B cell (primary cell): ENCODE results near the gene RAB8A. TPM values are rescaled to one million over a fixed set of nuclear protein-coding genes. Genes with fewer than 3 reads are reported as not detected.
A peak's percentile ranks its signal among the peaks of the same experiment; 100 is the strongest.

Experiments
- ATAC-seq: fragments of 200-7000 bp; cut with Tn5 transposase; one replicate; pipeline ENCODE4 v1.10.0; 2021; ENCODE audit warnings: low read depth, mild to moderate bottlenecking, moderate number of reproducible peaks, moderate library complexity
- CTCF ChIA-PET: fragments of 350-600 bp; sonication (Branson Sonifier 250); formaldehyde crosslinking; loops from one replicate; lab custom pipeline; 2021; ENCODE audit warnings: antibody characterized with exemption, inconsistent platforms; lab: Charles Lee
- POLR2A ChIA-PET: fragments of 350-600 bp; sonication (Branson Sonifier 250); formaldehyde crosslinking; loops from one replicate; lab custom pipeline; 2021; ENCODE audit warnings: antibody characterized with exemption; lab: Charles Lee
- DNase-seq: peaks from one replicate; pipeline ENCODE4 v3.0.0; 2013
- H2AFZ ChIP-seq: 2 replicates; pipeline ENCODE4 v1.6.1; 2012; ENCODE audit warnings: mild to moderate bottlenecking, low read depth, low read length; ENCODE audit not compliant: insufficient read depth, poor library complexity, severe bottlenecking
- H3K27ac ChIP-seq, 2 donors: 1 replicate in 1 of 2; 2 replicates in 1 of 2; pipeline ENCODE4 v1.5.1; 2012 to 2013; ENCODE audit warnings: low read length in 2 of 2, mild to moderate bottlenecking in 2 of 2, moderate library complexity in 1 of 2
- H3K27me3 ChIP-seq, 4 experiments: fragments of 200-600 bp in 1 of 4; sonication (generic) in 1 of 4; replicated peaks in 1 of 4; 1 replicate in 2 of 4; 2 replicates in 2 of 4; pipeline versions ENCODE4 v1.6.1 to v1.7.0; 2013 to 2016; ENCODE audit warnings: low read length in 3 of 4, mild to moderate bottlenecking in 2 of 4, mixed read lengths in 1 of 4, moderate library complexity in 1 of 4; ENCODE audit not compliant: insufficient read depth in 4 of 4, control insufficient read depth in 3 of 4; ENCODE audit errors: control extremely low read depth in 1 of 4
- H3K36me3 ChIP-seq, 2 experiments: replicated peaks in 1 of 2; 1 replicate in 1 of 2; 2 replicates in 1 of 2; pipeline versions ENCODE4 v1.6.1 to v1.7.1; 2013; ENCODE audit warnings: low read length in 1 of 2; ENCODE audit not compliant: insufficient read depth in 2 of 2, control insufficient read depth in 1 of 2; ENCODE audit errors: control extremely low read depth in 1 of 2, extremely low read depth in 1 of 2
- H3K4me1 ChIP-seq, 2 donors: fragments of 200-600 bp in 1 of 2; sonication (generic) in 1 of 2; 1 replicate in 1 of 2; 2 replicates in 1 of 2; pipeline versions ENCODE4 v1.5.1 to v1.6.1; 2013 to 2017; ENCODE audit warnings: low read length in 2 of 2; ENCODE audit not compliant: control insufficient read depth in 2 of 2, insufficient read depth in 2 of 2
- H3K4me2 ChIP-seq: replicated peaks from 2 replicates; pipeline ENCODE3; 2012; ENCODE audit warnings: mild to moderate bottlenecking, low read depth, low read length; ENCODE audit not compliant: poor library complexity, severe bottlenecking
- H3K4me3 ChIP-seq, 5 experiments: fragments of 200-600 bp in 1 of 5; sonication (generic) in 1 of 5; 1 replicate in 3 of 5; 2 replicates in 2 of 5; pipeline versions ENCODE4 v1.5.1 to v1.7.0; 2011 to 2016; ENCODE audit warnings: low read length in 4 of 5, mild to moderate bottlenecking in 4 of 5, low read depth in 2 of 5, control low read depth in 1 of 5, moderate library complexity in 1 of 5; ENCODE audit not compliant: insufficient read depth in 1 of 5; ENCODE audit errors: control extremely low read depth in 1 of 5, extremely low read depth in 1 of 5
- H3K79me2 ChIP-seq: fragments of 200-600 bp; sonication (generic); one replicate; pipeline ENCODE4 v1.6.0; 2016; ENCODE audit warnings: low read length; ENCODE audit not compliant: control insufficient read depth, insufficient read depth
- H3K9ac ChIP-seq: fragments of 200-600 bp; sonication (generic); 2 replicates; pipeline ENCODE4 v1.6.1; 2017; ENCODE audit warnings: mild to moderate bottlenecking, low read length, moderate library complexity
- H3K9me3 ChIP-seq, 3 donors: one replicate each; pipeline versions ENCODE4 v1.6.1 to v1.7.1; 2013; ENCODE audit warnings: low read length in 2 of 3; ENCODE audit not compliant: control insufficient read depth in 2 of 3, insufficient read depth in 1 of 3; ENCODE audit errors: control extremely low read depth in 1 of 3
- H4K20me1 ChIP-seq: 2 replicates; pipeline ENCODE4 v1.6.0; 2012; ENCODE audit warnings: mild to moderate bottlenecking, low read length; ENCODE audit not compliant: insufficient read depth, control insufficient read depth, poor library complexity, severe bottlenecking
- H3K27ac Mint-ChIP-seq: one replicate; pipeline ENCODE4 v1.8.0; 2021; ENCODE audit warnings: mixed read lengths
- H3K27me3 Mint-ChIP-seq: one replicate; pipeline ENCODE4 v1.8.0; 2021; ENCODE audit warnings: mixed read lengths
- H3K4me1 Mint-ChIP-seq: one replicate; pipeline ENCODE4 v1.8.0; 2021; ENCODE audit warnings: mixed read lengths
- H3K4me3 Mint-ChIP-seq: one replicate; pipeline ENCODE4 v1.8.0; 2021; ENCODE audit warnings: mixed read lengths
- H3K9me3 Mint-ChIP-seq: one replicate; pipeline ENCODE4 v1.8.0; 2022; ENCODE audit warnings: mixed read lengths; ENCODE audit not compliant: insufficient read depth
- CTCF ChIP-seq: fragments of 200-600 bp; IDR thresholded peaks from one replicate; pipeline ENCODE4 v1.8.0; 2022; ENCODE audit warnings: antibody characterized with exemption, mild to moderate bottlenecking
- EZH2 ChIP-seq: IDR thresholded peaks from 2 replicates; pipeline ENCODE4 v1.6.1; 2012; ENCODE audit warnings: borderline replicate concordance, low read depth, mild to moderate bottlenecking, moderate library complexity, low read length; ENCODE audit not compliant: insufficient read depth, poor library complexity, severe bottlenecking
- WGBS: methylation state at CpG from one replicate; pipeline ENCODE4 v1.1.5; 2013; ENCODE audit warnings: missing lambda C conversion rate; ENCODE audit not compliant: insufficient coverage; 5-methylcytosine and 5-hydroxymethylcytosine counted together
- intact Hi-C: fragments of 100-400 bp; cut with micrococcal nuclease; formaldehyde crosslinking; loops from one replicate; pipeline ENCODE4 v1.10.0; 2022
- polyA plus RNA-seq: library from polyadenylated mRNA; depleted of rRNA; stranded (reverse); fragments of >200 nt; gene quantifications from 2 replicates; pipeline ENCODE4 v1.2.3, GENCODE V29; 2012
- total RNA-seq, 2 donors: library from RNA; stranded (reverse); fragments of 120-200 nt in 1 of 2; gene quantifications; 1 replicate in 1 of 2; 2 replicates in 1 of 2; pipeline versions ENCODE4 v1.2.3 to v1.2.4, GENCODE V29; 2013 to 2022

The RAB8A gene
- total and polyA plus RNA-seq, 2 donors (not counting 1 experiment from before 2014, with no cell fraction given), result 65.5 to 117 TPM

GRCh38 chr19:16160943-16161560 is 49.4 kb downstream of the RAB8A start:
- no peak overlapping the region for H3K4me2 ChIP-seq
- no peak overlapping the region for H3K9ac ChIP-seq
- H3K27me3 ChIP-seq, result no peaks in the 10 kb centered on the region
- CTCF ChIA-PET, result interaction anchor here (1.0 to 1.1 kb wide), 3 partner anchors 11 to 50 kb away, joined by 3 to 4 read pairs (median 3); no protein-coding TSS in a partner anchor
- Mint-ChIP-seq H3K27ac (peak overlapping the region; percentile 46), H3K4me3 (no peak overlapping the region), H3K9me3 (no peaks in the 10 kb centered on the region), H3K27me3 (no peaks in the 10 kb centered on the region), H3K4me1 (peaks cover 6% of the 10 kb centered on the region)
- DNase-seq (no peak), ATAC-seq (no peak)
- POLR2A ChIA-PET, result interaction anchor here (1.0 to 1.3 kb wide), 2 partner anchors 11 to 17 kb away, joined by 3 to 7 read pairs; partner anchors contain the start of gene HSH2D
- H3K36me3 ChIP-seq, result peaks cover 0 to 19% of the 10 kb centered on the region in 2 experiments
- H3K9me3 ChIP-seq, result no peaks in the 10 kb centered on the region
- no peak for TF ChIP-seq CTCF
- TF ChIP-seq EZH2, result no peak
- H3K27ac ChIP-seq, result no peak overlapping the region
- 95% methylated on average over 6 of the region's 14 CpGs for WGBS
- H4K20me1 ChIP-seq, result peaks cover 11% of the 10 kb centered on the region
- intact Hi-C loops, result no loop called here
- no peak overlapping the region for H2AFZ ChIP-seq
- no peaks in the 10 kb centered on the region for H3K79me2 ChIP-seq
- no peak overlapping the region for H3K4me3 ChIP-seq
- peaks cover 0 to under 1% of the 10 kb centered on the region in 2 donors for H3K4me1 ChIP-seq

- ATAC-seq (no peak), DNase-seq (no peak)
- no CpG with 5 or more reads among the region's 3 CpGs for WGBS
- H3K4me3 Mint-ChIP-seq, result no peak overlapping the region
- TF ChIP-seq CTCF (no peak), EZH2 (no peak)
- H3K27me3 Mint-ChIP-seq, result no peaks in the 10 kb centered on the region
- H3K9ac ChIP-seq, result no peak overlapping the region
- H3K9me3 ChIP-seq, result no peaks in the 10 kb centered on the region
- ChIA-PET POLR2A (interaction anchor here (0.6 to 1.3 kb wide), 3 partner anchors 10 to 18 kb away, joined by 3 to 7 read pairs (median 3); partner anchors contain the start of gene HSH2D), CTCF (interaction anchor here (0.9 to 1.1 kb wide), 4 partner anchors 12 to 51 kb away, joined by 3 to 4 read pairs (median 4); no protein-coding TSS in a partner anchor)
- H3K27ac ChIP-seq, result no peak overlapping the region
- H3K27me3 ChIP-seq, result no peaks in the 10 kb centered on the region
- H4K20me1 ChIP-seq, result peaks cover 4% of the 10 kb centered on the region
- H3K79me2 ChIP-seq, result no peaks in the 10 kb centered on the region
- H3K4me3 ChIP-seq, result no peak overlapping the region
- no peak overlapping the region for H3K27ac Mint-ChIP-seq
- peaks cover 0 to 13% of the 10 kb centered on the region in 2 experiments for H3K36me3 ChIP-seq
- intact Hi-C loops, result no loop called here
- H3K4me1 ChIP-seq, result no peaks in the 10 kb centered on the region
- H3K4me1 Mint-ChIP-seq, result peaks cover 6% of the 10 kb centered on the region
- H2AFZ ChIP-seq, result no peak overlapping the region
- H3K4me2 ChIP-seq, result no peak overlapping the region
- H3K9me3 Mint-ChIP-seq, result no peaks in the 10 kb centered on the region
These were observed 50.2 kb downstream of the RAB8A start for GRCh38 chr19:16161840-16162239.
